22Rv1 (cell line): Measurements from ENCODE around the gene SFXN2.

ENCODE experiments used
- CTCF ChIP-seq: fragments of 450-650 bp; IDR thresholded peaks from 2 replicates; pipeline ENCODE4 v1.5.1; 2017; ENCODE audit warnings: mild to moderate bottlenecking
- ZFX ChIP-seq: fragments of 450-650 bp; IDR thresholded peaks from 2 replicates; pipeline ENCODE4 v1.6.1; 2017; ENCODE audit warnings: antibody characterized with exemption, borderline replicate concordance

GRCh38 chr10:102765336-102765735, 50.9 kb downstream of the SFXN2 start:
- TF ChIP-seq CTCF (no peak), ZFX (no peak)
